ENCODE measurements around the gene ATXN1.

The ATXN1 gene

GRCh38 chr6:16800341-16800740, 39.1 kb upstream of the ATXN1 start:
- H3K27ac ChIP-seq (ENCODE audit: low read depth, low read length), result no peak overlapping the region
- no peaks in the 10 kb centered on the region for H3K79me2 ChIP-seq (ENCODE audit: control insufficient read depth, low read length)
- no peaks in the 10 kb centered on the region for H3K9me3 ChIP-seq (ENCODE audit: control insufficient read depth, insufficient read depth, low read length)
- H3K4me3 ChIP-seq (ENCODE audit: low read length), result no peak overlapping the region
- no peaks in the 10 kb centered on the region for H3F3A ChIP-seq (ENCODE audit: control insufficient read depth, insufficient read depth)
- H3K9me2 ChIP-seq (replicated peaks; ENCODE audit: control insufficient read depth, low read length), result no peaks in the 10 kb centered on the region
- H3K36me3 ChIP-seq (ENCODE audit: control insufficient read depth, low read length), result no peaks in the 10 kb centered on the region
- TF ChIP-seq EZH2phosphoT487 (IDR thresholded peaks at IDR 0.05; ENCODE audit: borderline replicate concordance, low read length), result no peak
- TF ChIP-seq CTCF (IDR thresholded peaks at IDR 0.05; ENCODE audit: low read depth, low read length, poor library complexity, severe bottlenecking), result no peak
- H3K27me3 ChIP-seq (ENCODE audit: control insufficient read depth, low read length), result no peaks in the 10 kb centered on the region
- no peak overlapping the region for H3K4me2 ChIP-seq (ENCODE audit: low read length)
- no peaks in the 10 kb centered on the region for H4K20me1 ChIP-seq (ENCODE audit: control insufficient read depth, insufficient read depth, low read depth, low read length)
- no peaks in the 10 kb centered on the region for H3K4me1 ChIP-seq (ENCODE audit: control insufficient read depth, low read length)

- Histone ChIP-seq H3K36me3 (ENCODE audit: control insufficient read depth, low read length) (no peaks in the 10 kb centered on the region), H3K9me3 (ENCODE audit: control insufficient read depth, insufficient read depth, low read length) (no peaks in the 10 kb centered on the region), H3K4me2 (ENCODE audit: low read length) (no peak overlapping the region), H3F3A (ENCODE audit: control insufficient read depth, insufficient read depth) (no peaks in the 10 kb centered on the region), H3K4me3 (ENCODE audit: low read length) (no peak overlapping the region), H3K27ac (ENCODE audit: low read depth, low read length) (no peak overlapping the region), H4K20me1 (ENCODE audit: control insufficient read depth, insufficient read depth, low read depth, low read length) (no peaks in the 10 kb centered on the region), H3K4me1 (ENCODE audit: control insufficient read depth, low read length) (no peaks in the 10 kb centered on the region), H3K9me2 (replicated peaks; ENCODE audit: control insufficient read depth, low read length) (no peaks in the 10 kb centered on the region), H3K27me3 (ENCODE audit: control insufficient read depth, low read length) (no peaks in the 10 kb centered on the region), H3K79me2 (ENCODE audit: control insufficient read depth, low read length) (no peaks in the 10 kb centered on the region)
- TF ChIP-seq EZH2phosphoT487 (IDR thresholded peaks at IDR 0.05; ENCODE audit: borderline replicate concordance, low read length) (no peak), CTCF (IDR thresholded peaks at IDR 0.05; ENCODE audit: low read depth, low read length, poor library complexity, severe bottlenecking) (no peak)
These were observed 38.3 kb upstream of the ATXN1 start for GRCh38 chr6:16799279-16800193.

- no peak for TF ChIP-seq EZH2phosphoT487 (IDR thresholded peaks at IDR 0.05; ENCODE audit: borderline replicate concordance, low read length)
- no peak for TF ChIP-seq CTCF (IDR thresholded peaks at IDR 0.05; ENCODE audit: low read depth, low read length, poor library complexity, severe bottlenecking)
- H3K27ac ChIP-seq (ENCODE audit: low read depth, low read length), result no peak overlapping the region
These were observed 32.7 kb upstream of the ATXN1 start for GRCh38 chr6:16793828-16794412.

More at GRCh38 chr6:16793828-16794412, 32.7 kb upstream of the ATXN1 start:
- Histone ChIP-seq H3K36me3 (ENCODE audit: control insufficient read depth, low read length) (no peaks in the 10 kb centered on the region), H3K9me2 (replicated peaks; ENCODE audit: control insufficient read depth, low read length) (no peaks in the 10 kb centered on the region), H3F3A (ENCODE audit: control insufficient read depth, insufficient read depth) (no peaks in the 10 kb centered on the region), H3K4me2 (ENCODE audit: low read length) (no peak overlapping the region), H3K4me3 (ENCODE audit: low read length) (no peak overlapping the region), H3K4me1 (ENCODE audit: control insufficient read depth, low read length) (no peaks in the 10 kb centered on the region), H3K9me3 (ENCODE audit: control insufficient read depth, insufficient read depth, low read length) (no peaks in the 10 kb centered on the region), H3K27me3 (ENCODE audit: control insufficient read depth, low read length) (peaks cover 5% of the 10 kb centered on the region; the same call in 1 of the 2 replicates), H4K20me1 (ENCODE audit: control insufficient read depth, insufficient read depth, low read depth, low read length) (no peaks in the 10 kb centered on the region), H3K79me2 (ENCODE audit: control insufficient read depth, low read length) (no peaks in the 10 kb centered on the region)
